AG20443 (cell line): ENCODE results near the gene RNASE13.

Experiments
- DNase-seq: peaks from one replicate; pipeline ENCODE4 v3.0.0; 2012; ENCODE audit warnings: low spot score, mixed read lengths

Gene RNASE13

DNA sequence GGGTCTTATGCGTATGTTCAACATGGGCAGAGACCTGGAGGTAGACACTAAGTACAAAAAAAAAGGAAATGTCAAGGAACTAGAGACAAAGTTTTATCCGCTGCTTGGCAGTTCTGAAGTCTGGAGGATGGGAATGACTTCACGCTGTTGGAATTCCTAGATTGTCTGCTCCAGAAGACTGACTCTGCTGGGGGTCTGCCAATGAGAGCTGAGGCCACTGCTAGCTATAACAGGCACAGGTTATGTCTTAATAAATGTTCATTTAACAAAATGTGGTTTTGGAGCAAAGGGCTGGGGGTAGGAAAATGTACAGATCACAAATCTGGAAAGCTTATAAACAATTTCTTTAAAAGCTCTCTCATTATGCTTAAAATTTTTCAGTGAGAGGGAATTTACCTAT lies 28.9 kb upstream of the RNASE13 start:
- DNase-seq = peak; percentile 75

DNA sequence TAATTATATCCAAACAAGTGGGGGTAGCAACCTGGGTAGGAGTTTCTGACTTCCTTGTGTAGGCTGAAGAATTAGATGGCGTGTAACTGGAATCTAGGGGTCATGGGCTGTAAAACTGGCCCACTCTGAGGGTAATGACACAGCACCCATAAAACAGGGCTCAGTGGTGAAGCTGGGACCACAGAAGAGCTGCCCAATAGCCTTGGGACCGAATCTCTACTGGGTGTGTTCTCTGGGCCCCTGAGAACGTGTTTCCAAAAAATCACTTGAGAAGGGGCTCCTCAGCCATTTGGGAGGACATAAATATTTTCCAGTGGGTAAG lies 26.7 kb upstream of the RNASE13 start:
- no peak for DNase-seq

DNA sequence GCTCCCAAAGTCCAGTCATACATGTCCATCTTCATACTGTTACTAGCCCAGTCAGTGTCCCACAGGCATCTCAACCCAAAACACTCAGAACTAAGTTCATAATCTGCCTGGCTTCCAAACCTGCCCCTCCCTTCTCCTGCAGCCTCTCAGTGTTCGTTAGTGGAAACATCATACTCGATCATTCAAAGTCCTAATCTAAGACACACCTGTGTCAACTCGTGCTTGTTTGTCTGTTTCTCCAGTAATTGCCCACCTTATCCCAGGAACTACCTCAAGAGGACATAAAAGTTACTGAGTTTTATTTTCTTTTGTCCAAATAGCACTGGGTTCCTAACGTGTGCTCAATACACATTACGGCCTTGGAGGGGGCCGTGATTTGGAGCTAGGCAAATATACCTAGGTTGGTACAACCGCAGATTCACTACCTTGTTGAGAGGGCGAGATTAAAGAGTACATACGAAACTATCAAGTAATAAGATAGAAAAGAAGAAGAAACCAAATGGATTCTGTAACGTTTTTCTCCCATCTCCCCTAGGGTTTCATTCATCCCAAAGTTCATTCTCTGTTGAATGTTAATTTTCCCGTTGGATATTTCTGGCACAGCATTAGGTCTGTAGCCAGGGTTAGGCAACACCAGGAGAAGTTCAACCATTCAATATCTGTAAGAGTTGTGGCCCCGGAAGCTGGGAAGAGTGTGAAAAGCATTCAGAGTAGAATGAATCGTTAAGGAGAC lies 26.2 kb upstream of the RNASE13 start:
- no peak for DNase-seq

DNA sequence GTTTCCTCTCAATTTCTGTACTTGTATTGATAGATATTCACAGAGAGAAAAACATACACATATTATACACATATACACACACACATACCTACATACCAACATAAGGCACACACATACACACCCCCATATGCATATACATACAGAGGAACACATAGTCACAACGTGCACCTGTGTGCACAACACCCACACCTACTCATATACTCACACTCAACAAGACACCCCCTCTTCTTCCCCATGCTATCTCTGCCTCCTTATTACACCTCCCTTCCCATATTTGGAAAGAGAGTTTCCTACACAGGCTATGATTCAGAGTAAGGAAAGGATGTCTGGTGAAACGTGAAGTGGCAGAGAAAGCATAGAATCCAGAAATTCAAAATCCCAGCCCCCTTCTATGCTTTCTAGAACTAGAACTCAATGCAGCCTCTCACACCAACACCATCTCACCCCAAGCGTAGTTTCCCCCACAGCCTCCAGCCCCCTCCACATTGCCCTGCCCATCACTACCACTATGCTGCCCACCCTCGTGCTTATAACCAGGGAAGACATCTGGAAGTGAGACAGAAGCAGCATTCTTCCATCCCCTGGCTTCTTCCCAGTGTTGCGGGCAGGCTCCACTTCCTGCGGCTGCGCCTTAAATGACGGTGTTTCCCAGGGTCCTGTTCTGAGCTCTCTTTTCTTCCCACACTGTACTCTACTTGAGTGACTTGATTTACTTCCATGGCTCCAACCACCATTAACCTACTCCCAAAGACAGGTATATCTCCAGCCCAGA lies 25.4 kb upstream of the RNASE13 start:
- DNase-seq = no peak

DNA sequence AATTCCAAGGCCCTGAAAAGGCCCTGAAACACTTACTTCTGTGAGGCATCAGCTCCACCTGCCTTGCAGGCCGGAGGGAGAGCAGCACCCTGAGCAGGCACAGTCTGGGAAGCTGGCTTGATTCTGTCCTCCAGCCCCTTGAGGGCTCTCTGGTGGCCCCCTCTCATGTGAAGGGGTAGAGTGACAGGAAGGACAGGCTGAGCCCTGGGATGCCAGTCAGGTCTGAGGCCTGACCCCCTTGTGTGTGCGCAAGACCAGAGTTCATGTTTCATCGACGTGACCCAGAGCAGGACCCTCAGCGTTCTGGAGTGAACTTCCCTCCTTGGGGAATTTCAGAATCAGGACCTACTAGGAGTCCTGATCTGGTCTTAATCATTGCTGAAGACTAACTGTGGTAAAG lies 24.3 kb upstream of the RNASE13 start:
- DNase-seq = no peak

DNA sequence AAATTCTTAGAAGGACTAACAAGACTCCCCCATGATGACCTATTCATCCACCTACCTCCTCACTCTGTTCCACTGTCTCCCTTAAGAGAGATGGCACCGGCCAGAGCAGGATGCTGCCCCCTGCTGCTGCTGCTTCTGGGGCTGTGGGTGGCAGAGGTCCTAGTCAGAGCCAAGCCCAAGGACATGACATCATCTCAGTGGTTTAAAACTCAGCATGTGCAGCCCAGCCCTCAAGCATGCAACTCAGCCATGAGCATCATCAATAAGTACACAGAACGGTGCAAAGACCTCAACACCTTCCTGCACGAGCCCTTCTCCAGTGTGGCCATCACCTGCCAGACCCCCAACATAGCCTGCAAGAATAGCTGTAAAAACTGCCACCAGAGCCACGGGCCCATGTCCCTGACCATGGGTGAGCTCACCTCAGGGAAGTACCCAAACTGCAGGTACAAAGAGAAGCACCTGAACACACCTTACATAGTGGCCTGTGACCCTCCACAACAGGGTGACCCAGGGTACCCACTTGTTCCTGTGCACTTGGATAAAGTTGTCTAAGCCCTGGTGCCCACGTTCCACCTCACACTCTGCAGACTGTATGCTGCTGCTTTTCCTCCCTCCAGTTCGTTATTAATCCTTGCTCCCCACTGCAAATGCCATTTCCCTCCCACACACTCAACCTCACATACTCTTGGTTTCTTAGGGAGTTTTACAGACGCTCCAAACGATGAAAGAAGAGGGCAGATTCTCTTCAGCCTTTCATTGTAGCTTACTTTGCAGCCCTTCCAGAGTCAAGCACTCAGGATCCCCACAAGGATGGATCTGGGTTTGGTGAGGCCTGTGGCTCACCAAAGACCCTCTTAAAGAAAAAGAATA lies 23.4 kb upstream of the RNASE13 start, which contains the start of gene RNASE8:
RNASE8 (plus strand) TSS at position 20 of the 873 bp plus-strand sequence; CDS start at position 91, 71 bp downstream.
- peak; percentile 49 for DNase-seq

DNA sequence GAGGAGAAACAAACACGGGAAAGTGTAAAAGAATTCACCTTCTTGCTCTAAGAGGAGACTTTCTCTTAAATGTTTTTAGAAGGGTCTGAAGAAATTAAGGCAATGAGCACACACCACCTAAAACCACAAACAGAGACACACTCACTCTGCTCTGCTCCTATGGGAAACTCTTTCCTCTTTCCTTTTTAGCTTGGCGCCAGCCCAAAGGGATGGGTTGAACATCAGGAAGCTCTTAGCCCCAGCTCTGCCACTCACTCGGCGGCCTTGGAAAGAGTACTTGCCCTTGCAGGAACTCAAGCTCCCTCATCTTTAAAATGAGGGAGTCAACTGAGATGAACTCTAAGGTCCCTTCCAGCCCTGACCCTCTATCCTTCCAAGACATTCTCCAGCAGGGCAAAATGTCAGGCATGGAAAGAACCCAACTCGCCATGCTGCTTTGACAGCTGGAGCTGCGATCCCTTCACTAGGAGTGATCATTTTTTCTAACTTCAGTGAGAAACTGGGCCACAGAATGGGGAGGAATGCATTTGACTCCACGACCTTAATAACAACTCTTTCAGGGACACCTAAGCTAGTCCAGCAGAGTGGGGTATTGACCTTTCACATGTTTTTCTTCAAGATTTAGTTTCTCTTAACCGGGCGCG lies 22.0 kb upstream of the RNASE13 start:
- peak; percentile 52 for DNase-seq

DNA sequence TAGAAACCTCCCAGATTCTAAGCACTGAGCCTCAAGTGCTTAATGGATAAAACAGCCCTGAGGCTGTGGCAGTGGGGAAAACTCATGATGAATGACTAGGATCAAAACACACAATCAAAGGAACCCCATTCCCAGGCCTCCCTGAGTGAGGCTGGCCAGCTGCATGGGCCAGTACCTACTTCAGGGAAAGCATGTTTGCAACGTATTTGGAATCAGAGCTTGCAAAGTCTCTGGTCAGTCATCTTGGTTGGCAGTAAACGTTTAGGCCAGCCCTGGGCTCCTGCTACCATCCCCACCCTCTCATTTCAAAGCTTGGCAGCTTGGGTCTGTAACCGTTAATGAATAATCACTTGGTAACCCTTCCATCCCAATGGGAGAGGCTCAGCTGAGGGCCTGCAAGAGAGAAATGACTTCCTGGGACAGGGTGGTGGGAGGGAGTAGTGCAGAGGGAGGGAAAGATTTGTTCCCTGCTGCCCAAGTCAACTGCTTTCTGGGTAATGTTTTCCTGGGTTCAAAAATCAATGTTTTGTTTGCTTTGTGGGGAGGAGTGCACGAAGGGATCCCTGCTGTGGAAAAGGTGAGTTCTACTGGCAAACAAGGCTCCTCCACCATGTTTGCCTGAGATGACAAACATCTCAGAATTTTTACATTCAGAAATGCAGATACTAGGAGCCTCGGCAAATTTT lies 21.0 kb upstream of the RNASE13 start:
- no peak for DNase-seq

DNA sequence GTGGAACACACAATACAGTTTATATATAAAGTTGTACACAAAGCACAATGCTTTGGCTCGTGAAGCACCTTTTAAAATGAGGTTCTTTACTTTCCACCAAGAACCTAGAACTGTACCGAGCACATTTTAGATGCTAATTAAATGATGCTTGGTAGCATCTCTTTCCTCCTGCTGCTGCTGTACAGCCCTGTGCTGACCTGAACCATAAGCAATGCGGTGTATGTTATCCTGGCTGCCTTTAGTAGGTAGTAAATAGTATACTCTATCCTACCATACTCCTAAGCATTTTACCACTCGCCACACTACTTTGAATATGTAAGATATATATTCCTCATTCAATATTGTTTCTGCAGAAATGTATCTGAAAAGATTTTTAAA lies 20.1 kb upstream of the RNASE13 start:
- no peak for DNase-seq

DNA sequence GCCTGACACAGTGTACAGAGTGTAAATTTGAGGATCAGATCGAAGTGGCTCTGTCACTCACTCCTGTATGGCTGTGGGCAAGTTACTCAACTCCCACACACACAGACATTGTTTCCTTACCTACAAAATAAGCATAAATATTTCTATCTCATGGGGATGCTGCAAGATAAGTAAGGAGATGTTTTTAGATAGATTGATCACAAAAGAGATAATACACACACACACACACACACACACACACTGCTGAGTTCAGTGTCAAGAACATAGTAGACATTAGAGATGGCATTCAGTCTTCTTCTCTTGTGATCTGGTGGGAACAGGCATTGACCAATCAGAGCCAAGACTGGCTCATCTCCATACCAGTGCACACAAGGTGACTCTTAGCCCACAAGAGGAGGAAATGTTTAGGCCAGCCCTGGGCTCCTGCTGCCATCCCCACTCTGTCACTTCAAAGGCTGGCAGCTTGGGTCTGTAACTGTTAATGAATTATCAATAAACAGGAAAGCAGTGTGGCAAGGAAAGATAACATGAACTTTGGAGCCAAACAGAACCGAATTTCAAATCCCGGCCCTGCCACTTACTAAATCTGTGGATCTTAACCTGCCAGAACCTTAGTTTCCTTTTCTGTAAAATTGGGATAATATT lies 19.6 kb upstream of the RNASE13 start:
- DNase-seq = no peak

DNA sequence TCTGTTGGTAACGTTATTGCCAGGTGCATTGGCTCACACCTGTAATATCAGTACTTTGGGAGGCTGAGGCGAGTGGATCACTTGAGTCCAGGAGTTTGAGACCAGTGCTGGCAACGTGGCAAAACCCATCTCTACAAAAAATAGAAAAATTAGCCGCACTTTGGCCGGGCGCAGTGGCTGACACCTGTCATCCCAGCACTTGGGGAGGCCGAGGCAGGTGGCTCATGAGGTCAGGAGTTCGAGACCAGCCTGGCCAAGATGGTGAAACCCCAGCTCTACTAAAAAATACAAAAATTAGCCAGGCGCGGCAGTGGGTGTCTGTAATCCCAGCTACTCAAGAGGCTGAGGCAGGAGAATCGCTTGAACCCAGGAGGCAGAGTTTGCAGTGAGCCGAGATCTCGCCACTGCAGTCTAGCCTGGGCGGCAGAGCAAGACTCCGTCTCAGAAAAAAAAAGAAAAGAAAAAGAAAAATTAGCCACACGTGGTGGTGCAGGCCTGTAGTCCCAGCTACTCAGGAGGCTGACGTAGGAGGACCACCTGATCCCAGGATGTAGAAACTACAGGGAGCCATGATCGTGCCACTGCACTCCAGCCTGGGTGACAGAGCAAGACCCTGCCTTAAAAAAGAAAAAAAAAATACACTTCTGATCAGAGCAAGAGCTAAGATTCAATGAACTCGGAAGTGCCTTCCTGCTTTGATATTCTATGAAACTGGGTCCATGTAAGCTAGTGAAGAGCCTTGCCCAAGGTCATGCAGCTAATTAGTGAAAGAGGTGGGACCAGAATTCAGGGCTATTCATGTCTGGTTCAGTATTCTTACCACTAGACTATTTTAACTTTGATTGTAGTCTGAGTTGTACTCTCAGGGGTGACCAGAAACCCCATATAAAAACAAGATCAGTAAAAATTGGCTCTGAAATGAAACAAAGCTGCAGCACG lies 18.8 kb upstream of the RNASE13 start:
- no peak for DNase-seq

DNA sequence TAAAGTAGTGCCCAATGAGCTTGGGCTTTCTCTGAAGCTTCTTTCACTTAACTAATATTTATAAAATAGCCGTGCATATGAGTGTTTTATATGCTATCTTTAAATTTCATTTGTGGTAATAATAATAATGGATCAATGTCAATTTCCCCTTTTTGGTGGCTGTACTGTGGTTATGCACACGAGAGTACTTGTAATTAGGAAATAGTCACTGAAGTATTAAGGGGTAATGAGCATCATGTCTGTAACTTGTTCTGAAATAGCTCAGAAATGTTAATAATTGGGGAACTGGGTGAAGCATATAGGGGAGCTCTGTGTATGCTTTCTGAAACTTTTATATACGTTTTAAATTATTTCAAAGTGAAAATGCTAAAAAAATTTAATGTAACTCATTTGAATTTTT lies 16.0 kb upstream of the RNASE13 start:
- DNase-seq = no peak

DNA sequence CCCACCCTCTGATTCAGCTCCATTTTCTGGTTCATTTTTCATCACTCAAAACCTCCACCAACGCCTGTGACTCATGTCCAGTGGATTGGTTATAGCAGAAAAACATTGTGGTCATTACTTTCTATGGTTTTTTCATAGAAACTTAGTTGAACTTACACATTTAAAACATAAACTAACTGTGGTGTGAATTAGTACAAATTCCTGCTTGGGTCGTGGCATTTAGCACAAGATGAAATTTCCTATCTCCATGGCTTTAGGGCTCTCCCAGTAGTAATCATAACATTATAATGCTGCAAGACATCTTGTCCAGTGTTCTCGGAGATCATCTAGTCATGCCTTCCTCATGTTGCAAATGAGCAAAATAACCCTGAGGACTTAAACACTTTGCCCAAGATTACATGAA lies 14.7 kb upstream of the RNASE13 start:
- DNase-seq = peak; percentile 40

DNA sequence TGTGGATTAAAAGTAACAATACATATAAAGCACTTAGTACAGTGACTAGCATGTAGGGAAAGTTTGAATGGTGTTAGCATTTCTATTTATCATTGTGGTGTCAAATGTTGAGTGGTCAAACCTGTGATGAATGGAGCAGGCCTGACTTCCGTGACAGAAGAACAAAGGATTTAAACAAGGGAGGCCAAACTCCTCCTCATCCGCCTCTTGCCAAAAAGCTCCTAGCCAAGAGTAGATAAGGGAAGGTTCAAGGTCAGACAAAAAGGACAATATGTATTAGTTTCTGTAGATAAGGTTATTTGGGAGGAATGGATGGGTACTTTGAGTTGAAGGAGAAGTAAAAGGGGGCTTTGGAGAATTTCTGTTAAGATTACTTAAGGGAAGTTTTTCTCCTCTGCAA lies 14.0 kb upstream of the RNASE13 start:
- no peak for DNase-seq

DNA sequence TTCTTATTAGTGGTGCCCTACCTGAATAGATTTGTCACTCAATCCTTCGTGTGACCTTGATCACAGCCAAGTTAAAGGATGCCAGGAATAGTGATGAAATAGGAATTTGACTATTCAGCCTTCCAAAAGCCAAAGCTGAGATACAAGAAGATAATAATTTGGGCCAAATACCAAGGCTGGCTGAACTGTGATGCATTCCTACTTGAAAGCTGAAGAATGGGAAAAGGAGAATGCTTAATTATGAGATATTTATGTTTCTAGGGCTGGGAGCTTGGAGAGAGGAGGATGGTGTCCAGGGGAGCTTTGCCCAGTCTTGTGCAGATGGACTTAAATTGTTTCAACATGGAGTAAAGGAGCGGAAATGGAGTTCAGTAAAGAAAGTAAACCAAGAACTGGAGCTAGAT lies 12.8 kb upstream of the RNASE13 start:
- DNase-seq = peak; percentile 72

DNA sequence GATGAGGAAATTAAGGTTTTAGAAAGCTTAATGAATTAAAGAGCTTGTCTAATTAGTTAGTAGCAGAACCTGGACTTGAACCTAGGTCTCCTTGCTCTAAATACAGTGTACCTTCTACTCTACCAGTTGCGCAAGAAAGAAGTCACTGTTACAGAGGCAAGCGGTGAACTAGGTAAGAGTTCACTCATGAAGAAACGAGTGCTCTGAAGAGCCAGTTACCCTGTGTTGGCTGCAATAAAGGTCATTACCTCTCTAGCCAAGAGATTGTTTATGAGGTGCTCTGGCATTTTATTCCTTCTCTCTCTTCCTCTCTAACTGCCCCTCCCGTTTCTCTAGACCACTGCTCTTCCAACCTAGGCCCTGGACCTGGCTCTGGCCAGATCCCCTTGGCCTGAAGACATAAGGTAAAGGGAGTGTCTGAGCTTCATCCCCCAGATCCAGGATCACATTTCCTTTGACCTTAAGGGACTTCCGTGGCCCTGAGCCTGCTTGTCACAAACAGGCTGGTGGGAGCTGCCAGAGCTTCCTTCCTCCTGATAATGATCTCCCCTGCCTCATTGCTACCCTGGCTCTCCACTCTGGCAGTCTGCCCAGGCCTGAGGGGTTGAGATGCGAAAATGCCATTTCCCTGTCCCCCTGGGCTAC lies 9.5 kb upstream of the RNASE13 start:
- DNase-seq = no peak

DNA sequence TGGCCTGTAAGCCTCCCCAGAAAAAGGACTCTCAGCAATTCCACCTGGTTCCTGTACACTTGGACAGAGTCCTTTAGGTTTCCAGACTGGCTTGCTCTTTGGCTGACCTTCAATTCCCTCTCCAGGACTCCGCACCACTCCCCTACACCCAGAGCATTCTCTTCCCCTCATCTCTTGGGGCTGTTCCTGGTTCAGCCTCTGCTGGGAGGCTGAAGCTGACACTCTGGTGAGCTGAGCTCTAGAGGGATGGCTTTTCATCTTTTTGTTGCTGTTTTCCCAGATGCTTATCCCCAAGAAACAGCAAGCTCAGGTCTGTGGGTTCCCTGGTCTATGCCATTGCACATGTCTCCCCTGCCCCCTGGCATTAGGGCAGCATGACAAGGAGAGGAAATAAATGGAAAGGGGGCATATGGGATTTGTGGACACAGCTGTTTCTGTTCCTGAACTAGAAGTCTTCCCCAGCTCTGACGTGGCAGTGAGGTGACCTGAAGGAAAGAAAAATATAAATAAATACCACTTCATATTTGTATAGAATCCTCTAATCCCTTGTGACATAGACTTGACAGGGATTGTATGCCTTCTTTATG lies 8.9 kb upstream of the RNASE13 start:
- DNase-seq = no peak

DNA sequence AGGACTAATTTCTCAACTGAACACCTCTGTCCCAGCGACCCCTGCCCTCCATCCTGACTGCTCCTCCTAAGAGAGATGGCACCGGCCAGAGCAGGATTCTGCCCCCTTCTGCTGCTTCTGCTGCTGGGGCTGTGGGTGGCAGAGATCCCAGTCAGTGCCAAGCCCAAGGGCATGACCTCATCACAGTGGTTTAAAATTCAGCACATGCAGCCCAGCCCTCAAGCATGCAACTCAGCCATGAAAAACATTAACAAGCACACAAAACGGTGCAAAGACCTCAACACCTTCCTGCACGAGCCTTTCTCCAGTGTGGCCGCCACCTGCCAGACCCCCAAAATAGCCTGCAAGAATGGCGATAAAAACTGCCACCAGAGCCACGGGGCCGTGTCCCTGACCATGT lies 8.3 kb upstream of the RNASE13 start:
- no peak for DNase-seq
